Fibroblast of upper back skin (primary cell): Measurements from ENCODE around the gene OSGIN1.

Source experiments
- DNase-seq: peaks from one replicate; pipeline ENCODE4 v3.0.0-alpha.2; 2013

OSGIN1 gene

GRCh38 chr16:83973581-83974385 lies 20.7 kb downstream of the OSGIN1 start:
- no peak for DNase-seq

DNA sequence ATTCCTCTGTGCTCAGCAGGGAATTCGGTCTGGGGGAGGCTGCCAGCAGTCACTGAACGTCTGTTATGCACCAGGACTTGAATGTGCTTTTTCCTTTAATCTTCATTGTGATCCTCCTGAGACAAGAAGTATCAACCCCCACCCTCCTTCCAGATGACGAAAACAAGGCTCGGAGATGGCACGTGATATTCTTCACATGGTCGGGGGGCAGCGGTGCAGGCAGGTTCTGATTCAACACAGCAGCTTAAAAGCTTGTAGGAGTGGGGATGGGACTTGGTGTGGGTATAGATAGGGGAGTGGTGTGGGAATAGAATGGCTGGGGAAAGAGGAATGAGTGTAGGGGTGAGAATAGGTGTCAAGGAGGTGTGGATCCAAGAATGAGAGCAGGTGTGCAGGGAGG lies 21.4 kb downstream of the OSGIN1 start:
- DNase-seq, result no peak

DNA sequence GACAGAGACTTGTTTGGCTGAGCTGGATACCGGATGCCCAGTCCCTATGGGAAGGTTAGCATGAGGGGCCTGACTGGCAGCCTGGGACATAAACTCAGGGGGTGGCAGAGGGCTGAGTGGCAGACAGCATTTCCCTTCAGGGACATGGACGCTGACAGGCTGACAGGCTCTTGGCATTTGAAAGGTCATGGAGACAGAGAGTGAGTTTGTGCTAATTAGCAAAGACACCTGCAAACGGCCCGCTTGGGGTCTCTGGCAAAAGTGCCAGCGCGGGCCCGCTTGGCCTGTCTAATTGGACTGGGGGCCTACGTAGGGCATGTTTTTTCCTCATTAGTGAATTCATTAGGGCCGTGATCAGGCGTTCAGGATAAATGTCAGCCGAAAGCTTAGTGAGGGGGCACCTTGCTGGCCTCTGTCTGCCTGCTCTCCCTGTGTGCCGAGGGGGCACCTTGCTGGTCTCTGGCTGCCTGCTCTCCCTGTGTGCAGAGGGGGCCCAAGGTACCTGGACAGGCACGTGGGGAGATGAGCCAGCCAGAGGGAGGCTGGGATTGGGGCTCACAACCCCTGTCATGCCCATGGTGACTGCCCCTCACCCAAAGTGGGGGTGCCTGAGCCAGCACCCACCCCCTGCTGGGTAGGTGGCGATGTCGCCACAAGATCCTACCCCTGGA lies 22.7 kb downstream of the OSGIN1 start:
- DNase-seq, result no peak

- DNase-seq, result no peak
Measured at GRCh38 chr16:83977056-83977815, 24.2 kb downstream of the OSGIN1 start.

GRCh38 chr16:83978401-83978904 lies 25.4 kb downstream of the OSGIN1 start:
- no peak for DNase-seq

GRCh38 chr16:83979441-83979840 lies 26.4 kb downstream of the OSGIN1 start:
- no peak for DNase-seq

- no peak for DNase-seq
Measured at GRCh38 chr16:83980794-83981193, 27.8 kb downstream of the OSGIN1 start.

DNA sequence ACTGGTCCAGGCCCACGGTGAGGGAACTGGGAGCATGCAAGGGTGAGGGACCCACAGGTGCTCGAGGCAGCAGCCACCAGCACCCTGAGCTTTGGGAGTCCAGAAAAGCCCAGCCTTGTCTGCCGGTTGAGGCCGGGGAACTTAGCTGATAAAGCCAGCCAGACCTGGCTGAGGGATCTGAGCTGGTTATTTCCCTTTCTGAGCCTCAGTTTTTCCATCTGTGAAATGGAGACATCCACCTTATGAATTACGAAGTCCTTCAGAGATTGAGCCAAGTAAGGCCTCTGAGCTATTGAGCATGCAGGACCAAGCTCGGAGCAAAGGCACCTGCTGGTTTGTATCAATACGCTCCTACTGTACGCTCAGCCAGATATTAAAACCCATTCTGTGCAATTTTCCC lies 28.8 kb downstream of the OSGIN1 start:
- no peak for DNase-seq

GRCh38 chr16:83983491-83983890 lies 30.5 kb downstream of the OSGIN1 start:
- no peak for DNase-seq

DNA sequence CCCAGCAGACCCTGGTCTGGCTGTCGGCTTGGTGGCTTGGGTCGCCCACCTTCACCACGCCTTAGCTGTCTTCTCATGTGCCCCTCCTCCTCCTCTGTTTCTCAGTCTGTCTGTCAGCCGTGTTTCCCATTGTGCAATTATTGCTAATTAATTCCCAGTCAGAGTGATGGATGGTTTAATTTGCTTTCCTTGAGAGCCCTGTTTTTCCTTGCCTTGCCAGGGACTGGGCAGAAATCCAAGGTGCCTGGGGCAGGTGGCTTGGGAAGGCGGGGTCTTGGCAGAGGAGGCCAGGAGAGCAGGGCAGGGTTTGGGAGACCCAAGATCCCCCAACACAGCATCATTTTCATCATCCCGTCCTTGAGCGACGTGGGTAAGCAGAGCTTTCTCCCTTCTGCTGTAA lies 36.3 kb downstream of the OSGIN1 start:
- DNase-seq, result no peak

DNA sequence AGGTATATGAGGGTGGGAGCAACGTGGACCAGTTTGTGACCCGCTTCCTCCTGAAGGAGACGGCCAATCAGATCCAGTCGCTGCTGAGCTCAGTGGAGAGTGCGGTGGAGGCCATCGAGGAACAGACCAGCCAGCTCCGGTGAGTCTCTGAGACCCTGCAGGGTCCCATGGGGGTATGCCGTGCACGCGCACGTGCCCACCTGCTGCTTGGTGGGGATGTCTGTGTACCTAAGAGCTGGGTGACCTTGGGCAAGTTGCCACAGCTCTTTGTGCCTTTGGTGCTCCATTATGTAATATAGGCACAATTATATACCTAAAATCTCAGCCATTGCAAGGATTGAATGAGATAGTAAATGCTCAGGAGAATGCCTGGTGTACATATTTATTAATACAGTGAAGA lies 37.5 kb downstream of the OSGIN1 start:
- no peak for DNase-seq

GRCh38 chr16:83992624-83993023 lies 39.6 kb downstream of the OSGIN1 start:
- DNase-seq, result peak; percentile 57

- DNase-seq, result peak; percentile 90
Measured at GRCh38 chr16:83994087-83994486, 41.0 kb downstream of the OSGIN1 start.

DNA sequence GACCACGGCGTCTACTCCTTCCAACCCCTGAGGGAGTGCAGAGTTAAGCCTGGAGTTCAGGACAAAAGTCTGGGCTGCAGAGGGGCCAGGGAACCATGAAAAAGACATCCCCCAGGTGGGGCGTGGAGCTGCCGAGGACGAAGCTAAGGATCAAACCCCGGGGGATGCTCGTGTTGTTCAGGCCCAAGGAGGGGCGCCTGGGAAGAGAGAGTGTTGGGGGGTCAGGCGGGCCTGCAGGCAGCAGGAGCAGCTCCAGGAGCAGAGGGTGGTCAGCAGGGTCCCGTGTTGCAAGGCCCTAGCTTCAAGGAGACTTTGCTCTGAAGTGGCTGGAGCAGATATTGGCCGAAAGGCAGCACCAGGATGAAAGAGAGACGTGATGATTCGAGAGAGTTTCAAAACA lies 41.7 kb downstream of the OSGIN1 start:
- no peak for DNase-seq

GRCh38 chr16:83995754-83996153 lies 42.7 kb downstream of the OSGIN1 start:
- no peak for DNase-seq

GRCh38 chr16:83996481-83997252 lies 43.6 kb downstream of the OSGIN1 start:
- DNase-seq, result no peak

GRCh38 chr16:83998091-83998490 lies 45.1 kb downstream of the OSGIN1 start:
- DNase-seq, result no peak

- no peak for DNase-seq
Measured at GRCh38 chr16:84000989-84001642, 48.1 kb downstream of the OSGIN1 start.

GRCh38 chr16:84001726-84002125 lies 48.7 kb downstream of the OSGIN1 start:
- DNase-seq, result no peak

- no peak for DNase-seq
Measured at GRCh38 chr16:84003038-84003437, 50.0 kb downstream of the OSGIN1 start.

GRCh38 chr16:84004442-84004841 lies 51.4 kb downstream of the OSGIN1 start:
- no peak for DNase-seq

DNA sequence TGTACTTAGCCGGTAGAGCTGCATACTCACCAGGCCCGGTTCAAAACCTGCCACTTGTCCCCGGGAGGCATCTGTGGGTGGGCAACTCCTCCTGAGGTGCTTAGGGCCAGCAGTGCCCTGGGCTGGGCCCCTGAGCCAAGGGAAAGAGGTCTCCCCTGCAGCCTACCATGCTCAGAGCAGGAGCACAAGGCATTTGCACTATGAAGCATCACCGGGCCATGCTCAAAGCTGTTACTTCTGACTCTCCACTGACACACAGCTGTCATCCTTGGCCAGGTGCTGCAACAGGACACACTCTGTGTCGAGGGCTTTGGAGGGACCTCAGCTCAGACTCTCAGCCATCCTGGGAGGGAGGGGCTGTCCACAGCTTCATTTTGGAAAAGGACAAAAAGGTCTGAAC lies 52.4 kb downstream of the OSGIN1 start:
- DNase-seq, result no peak
